BLaER1 (cell line): ENCODE data around the gene RHOT1.
"Not testable (repeated sequence)": the region's sequence is repeated elsewhere in the genome, so short reads cannot be mapped to it uniquely, and the experiment has no call there.

Experiments
- H3K27ac ChIP-seq: shearing (Covaris generic); formaldehyde crosslinking; 2 replicates; pipeline ENCODE4 v1.8.1; 2022
- H3K27me3 ChIP-seq: shearing (Covaris generic); formaldehyde crosslinking; 2 replicates; pipeline ENCODE4 v1.8.1; 2022
- H3K36me3 ChIP-seq: shearing (Covaris generic); formaldehyde crosslinking; 2 replicates; pipeline ENCODE4 v1.8.1; 2022
- H3K4me1 ChIP-seq: shearing (Covaris generic); formaldehyde crosslinking; 2 replicates; pipeline ENCODE4 v1.8.1; 2022
- H3K4me2 ChIP-seq: shearing (Covaris generic); formaldehyde crosslinking; 2 replicates; pipeline ENCODE4 v1.8.1; 2022
- H3K4me3 ChIP-seq: shearing (Covaris generic); formaldehyde crosslinking; 2 replicates; pipeline ENCODE4 v1.8.1; 2022
- H3K9ac ChIP-seq: shearing (Covaris generic); formaldehyde crosslinking; 2 replicates; pipeline ENCODE4 v1.8.1; 2022
- H3K9me3 ChIP-seq: shearing (Covaris generic); formaldehyde crosslinking; 2 replicates; pipeline ENCODE4 v1.8.1; 2022
- H4K20me1 ChIP-seq: shearing (Covaris generic); formaldehyde crosslinking; 2 replicates; pipeline ENCODE4 v1.8.1; 2022
- Cebpa-rat ChIP-seq: shearing (Covaris generic); IDR thresholded peaks from 2 replicates; pipeline ENCODE4 v1.8.1; 2022

The RHOT1 gene

DNA sequence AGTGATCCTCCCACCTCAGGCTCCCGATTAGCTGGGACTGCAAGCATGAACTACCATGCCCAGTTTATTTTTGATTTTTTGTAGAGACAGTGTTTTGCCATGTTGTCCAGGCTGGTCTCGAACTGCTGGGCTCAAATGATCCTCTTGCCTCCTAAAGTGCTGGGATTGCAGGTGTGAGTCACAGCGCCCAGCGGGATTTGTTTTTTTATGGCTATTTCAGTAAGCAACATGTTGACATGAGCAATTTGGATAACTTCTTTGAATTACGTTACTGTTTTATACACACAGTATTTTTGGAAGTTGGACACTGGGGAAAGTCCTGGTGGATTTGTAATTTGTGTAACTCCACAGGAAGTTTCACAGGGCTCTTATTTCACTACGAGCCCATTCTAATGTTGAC is 18.5 kb upstream of the RHOT1 start:
- Histone ChIP-seq H3K27me3 (no peaks in the 10 kb centered on the region), H3K9ac (no peak overlapping the region), H3K9me3 (no peaks in the 10 kb centered on the region), H3K4me3 (no peak overlapping the region), H3K4me1 (peaks cover 18% of the 10 kb centered on the region), H3K36me3 (no peaks in the 10 kb centered on the region), H3K27ac (no peak overlapping the region), H3K4me2 (no peak overlapping the region), H4K20me1 (no peaks in the 10 kb centered on the region)
- TF ChIP-seq Cebpa-rat = no peak

GRCh38 chr17:32124985-32125847 is 17.1 kb upstream of the RHOT1 start:
- Histone ChIP-seq H4K20me1 (no peaks in the 10 kb centered on the region), H3K4me2 (no peak overlapping the region), H3K9me3 (no peaks in the 10 kb centered on the region), H3K27me3 (no peaks in the 10 kb centered on the region), H3K9ac (no peak overlapping the region), H3K4me3 (no peak overlapping the region), H3K36me3 (no peaks in the 10 kb centered on the region), H3K4me1 (peaks cover 26% of the 10 kb centered on the region), H3K27ac (no peak overlapping the region)
- TF ChIP-seq Cebpa-rat = no peak

DNA sequence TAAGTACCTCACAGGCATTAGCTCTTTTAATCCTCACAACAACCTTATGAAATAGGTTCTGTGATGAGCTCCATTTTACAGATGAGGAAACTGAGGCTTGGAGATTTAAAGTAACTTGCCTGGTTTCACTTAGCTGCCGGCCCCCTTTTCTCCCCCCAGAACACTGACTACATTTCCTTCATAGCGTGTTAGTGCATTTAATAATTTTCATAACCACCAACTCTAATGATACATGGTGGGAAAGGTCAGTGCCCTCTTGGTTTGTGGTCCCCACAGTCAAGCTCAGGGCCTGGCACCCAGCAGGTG is 16.5 kb upstream of the RHOT1 start:
- Histone ChIP-seq H3K4me1 (peaks cover 26% of the 10 kb centered on the region), H3K9me3 (no peaks in the 10 kb centered on the region), H3K9ac (no peak overlapping the region), H3K36me3 (no peaks in the 10 kb centered on the region), H3K4me2 (no peak overlapping the region), H3K4me3 (no peak overlapping the region), H4K20me1 (no peaks in the 10 kb centered on the region), H3K27ac (no peak overlapping the region), H3K27me3 (no peaks in the 10 kb centered on the region)
- no peak for TF ChIP-seq Cebpa-rat

- Histone ChIP-seq H3K27ac (no peak overlapping the region), H3K4me2 (0 out of 2 replicates have a peak overlapping the region, but pooled peaks have one; percentile 72)
Measured at GRCh38 chr17:32126325-32126724, 16.0 kb upstream of the RHOT1 start.

DNA sequence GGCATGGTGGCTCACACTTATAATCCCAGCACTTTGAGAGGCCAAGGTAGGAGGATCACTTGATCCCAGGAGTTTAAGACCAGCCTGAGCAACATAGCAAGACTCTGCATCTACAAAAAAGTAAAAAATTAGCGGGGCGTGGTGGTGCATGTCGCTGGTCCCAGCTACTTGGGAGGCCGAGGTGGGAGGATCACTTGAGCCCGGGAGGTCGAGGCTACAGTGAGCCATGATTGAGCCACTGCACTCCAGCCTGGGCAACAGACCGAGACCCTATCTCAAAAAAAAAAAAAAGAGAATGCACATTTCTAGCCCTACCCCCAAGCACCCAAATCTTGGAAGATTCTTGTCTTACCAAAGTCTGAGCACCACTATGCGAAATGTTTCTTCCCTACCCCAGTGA is 15.6 kb upstream of the RHOT1 start:
- Histone ChIP-seq H3K4me3 (peak overlapping the region; percentile 76), H3K36me3 (no peaks in the 10 kb centered on the region), H4K20me1 (no peaks in the 10 kb centered on the region), H3K4me2 (peak overlapping the region; percentile 72), H3K9me3 (no peaks in the 10 kb centered on the region), H3K27ac (peak overlapping the region; percentile 76; the same call in 1 of the 2 replicates), H3K4me1 (peaks cover 26% of the 10 kb centered on the region), H3K27me3 (no peaks in the 10 kb centered on the region), H3K9ac (no peak overlapping the region; the same call in 1 of the 2 replicates)
- TF ChIP-seq Cebpa-rat = no peak

More at GRCh38 chr17:32126325-32126724, 16.0 kb upstream of the RHOT1 start:
- H3K4me3 ChIP-seq = no peak overlapping the region
- H3K36me3 ChIP-seq = no peaks in the 10 kb centered on the region
- no peak for TF ChIP-seq Cebpa-rat
- no peak overlapping the region for H3K9ac ChIP-seq
- H4K20me1 ChIP-seq = no peaks in the 10 kb centered on the region
- peaks cover 26% of the 10 kb centered on the region for H3K4me1 ChIP-seq
- no peaks in the 10 kb centered on the region for H3K27me3 ChIP-seq
- no peaks in the 10 kb centered on the region for H3K9me3 ChIP-seq

GRCh38 chr17:32127158-32127897 is 15.0 kb upstream of the RHOT1 start:
- peaks cover 26% of the 10 kb centered on the region for H3K4me1 ChIP-seq
- H3K27ac ChIP-seq = peak overlapping the region; percentile 76

DNA sequence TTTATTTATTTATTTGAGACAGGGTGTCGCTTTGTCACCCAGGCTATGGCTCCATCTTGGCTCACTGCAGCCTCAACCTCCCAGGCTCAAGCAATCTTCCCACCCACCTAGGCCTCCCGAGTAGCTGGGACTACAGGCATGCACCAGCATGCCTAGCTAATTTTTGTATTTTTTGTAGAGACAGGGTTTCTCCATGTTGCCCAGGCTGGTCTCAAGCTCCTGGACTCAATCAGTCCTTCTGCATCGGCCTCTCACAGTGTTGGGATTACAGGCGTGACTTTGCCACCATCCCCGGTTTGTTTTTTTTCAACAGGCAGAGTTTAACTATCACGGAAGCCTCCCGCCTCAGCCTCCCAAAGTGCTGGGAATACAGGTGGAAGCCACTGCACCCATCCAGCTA is 13.8 kb upstream of the RHOT1 start:
- Histone ChIP-seq H3K4me1 (peaks cover 26% of the 10 kb centered on the region), H3K4me2 (peak overlapping the region; percentile 72), H3K9ac (0 out of 2 replicates have a peak overlapping the region, but pooled peaks have one; percentile 35)
- not testable (repeated sequence) for H3K27ac ChIP-seq, H4K20me1 ChIP-seq, H3K27me3 ChIP-seq, H3K4me3 ChIP-seq, H3K9me3 ChIP-seq, H3K36me3 ChIP-seq

More at GRCh38 chr17:32127158-32127897, 15.0 kb upstream of the RHOT1 start:
- Histone ChIP-seq H4K20me1 (no peaks in the 10 kb centered on the region), H3K27me3 (no peaks in the 10 kb centered on the region), H3K9me3 (no peaks in the 10 kb centered on the region), H3K4me3 (peak overlapping the region; percentile 76), H3K36me3 (no peaks in the 10 kb centered on the region), H3K9ac (peak overlapping the region; percentile 77), H3K4me2 (peak overlapping the region; percentile 72)
- TF ChIP-seq Cebpa-rat = no peak

- H3K4me3 ChIP-seq, H3K27ac ChIP-seq, H3K9ac ChIP-seq: not testable (repeated sequence)
Measured at GRCh38 chr17:32135497-32136117, 6.7 kb upstream of the RHOT1 start.

DNA sequence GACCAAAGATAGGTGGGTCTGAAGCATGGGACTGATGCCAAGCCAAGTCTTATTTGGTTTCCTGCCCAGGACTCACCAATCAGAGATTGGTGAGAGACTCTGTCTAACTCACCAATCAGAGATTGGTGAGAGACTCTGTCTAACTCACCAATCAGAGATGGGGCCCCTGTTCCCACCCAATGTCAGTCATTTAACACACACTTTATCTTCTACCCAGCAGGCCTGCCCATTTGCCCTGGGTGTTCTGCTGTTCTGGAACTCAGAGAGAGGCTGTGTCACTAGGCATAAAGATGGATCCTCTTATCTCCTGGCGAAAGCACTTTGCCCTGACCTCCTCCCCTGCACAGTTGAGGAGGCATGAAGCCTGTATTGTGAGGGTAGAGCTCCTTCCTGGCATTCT is 5.4 kb upstream of the RHOT1 start:
- H3K4me2 ChIP-seq = no peak overlapping the region
- no peaks in the 10 kb centered on the region for H4K20me1 ChIP-seq
- 0 out of 2 replicates have a peak, but pooled peaks cover 5% of the 10 kb centered on the region for H3K9me3 ChIP-seq
- no peak for TF ChIP-seq Cebpa-rat
- H3K9ac ChIP-seq = no peak overlapping the region
- no peak overlapping the region for H3K27ac ChIP-seq
- H3K27me3 ChIP-seq = no peaks in the 10 kb centered on the region
- H3K4me1 ChIP-seq = peaks cover 10% of the 10 kb centered on the region
- no peak overlapping the region for H3K4me3 ChIP-seq
- no peaks in the 10 kb centered on the region for H3K36me3 ChIP-seq

More at GRCh38 chr17:32135497-32136117, 6.7 kb upstream of the RHOT1 start:
- not testable (repeated sequence) for H3K4me1 ChIP-seq, H3K9me3 ChIP-seq, H3K27me3 ChIP-seq, H4K20me1 ChIP-seq, H3K4me2 ChIP-seq, H3K36me3 ChIP-seq

GRCh38 chr17:32139504-32139903 is 2.8 kb upstream of the RHOT1 start:
- not testable (repeated sequence) for H3K36me3 ChIP-seq, H3K4me3 ChIP-seq, H3K9ac ChIP-seq, H3K9me3 ChIP-seq, H3K27ac ChIP-seq, H3K4me2 ChIP-seq, H3K27me3 ChIP-seq
- Histone ChIP-seq H4K20me1 (peaks cover 17% of the 10 kb centered on the region; the same call in 1 of the 2 replicates), H3K4me1 (peaks cover 24% of the 10 kb centered on the region)
